Mammary epithelial cell (primary cell): Measurements from ENCODE around the gene COL4A2.

Experiments
- EZH2 ChIP-seq: IDR thresholded peaks from 2 replicates; pipeline ENCODE4 v1.6.1; 2012; ENCODE audit warnings: low read length, inconsistent platforms, borderline replicate concordance
- TF ChIP-seq, protein P1 (sequence below), 2 donors: IDR thresholded peaks in 1 of 2; conservative IDR thresholded peaks in 1 of 2; 2 replicates each; pipeline ENCODE4 v1.5.1; 2011 to 2012; ENCODE audit warnings: inconsistent platforms in 2 of 2, low read length in 2 of 2, mild to moderate bottlenecking in 2 of 2, control low read depth in 1 of 2, low read depth in 1 of 2; ENCODE audit not compliant: insufficient read depth in 1 of 2; ENCODE audit errors: extremely low read depth in 1 of 2

DNA sequence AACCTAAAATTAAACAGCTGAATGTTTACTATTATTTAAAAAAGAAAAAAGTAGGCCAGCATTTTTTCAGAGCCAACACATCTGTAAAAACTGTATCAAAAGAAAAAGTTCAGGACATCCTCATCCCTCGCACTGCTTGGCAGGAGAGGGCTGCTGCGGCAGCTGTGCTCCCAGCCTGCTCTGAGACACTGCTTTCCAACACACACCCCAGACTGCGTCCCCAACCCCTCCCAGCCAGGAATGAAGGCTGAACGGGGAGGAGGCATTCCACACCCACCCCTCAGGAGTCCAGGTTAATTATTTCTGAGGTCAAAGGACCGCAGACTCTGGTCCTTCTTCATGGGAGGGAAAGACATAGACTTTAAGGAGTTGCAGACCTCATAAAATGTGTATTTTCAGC, 43.2 kb upstream of the COL4A2 start:
- TF ChIP-seq, protein P1, sequence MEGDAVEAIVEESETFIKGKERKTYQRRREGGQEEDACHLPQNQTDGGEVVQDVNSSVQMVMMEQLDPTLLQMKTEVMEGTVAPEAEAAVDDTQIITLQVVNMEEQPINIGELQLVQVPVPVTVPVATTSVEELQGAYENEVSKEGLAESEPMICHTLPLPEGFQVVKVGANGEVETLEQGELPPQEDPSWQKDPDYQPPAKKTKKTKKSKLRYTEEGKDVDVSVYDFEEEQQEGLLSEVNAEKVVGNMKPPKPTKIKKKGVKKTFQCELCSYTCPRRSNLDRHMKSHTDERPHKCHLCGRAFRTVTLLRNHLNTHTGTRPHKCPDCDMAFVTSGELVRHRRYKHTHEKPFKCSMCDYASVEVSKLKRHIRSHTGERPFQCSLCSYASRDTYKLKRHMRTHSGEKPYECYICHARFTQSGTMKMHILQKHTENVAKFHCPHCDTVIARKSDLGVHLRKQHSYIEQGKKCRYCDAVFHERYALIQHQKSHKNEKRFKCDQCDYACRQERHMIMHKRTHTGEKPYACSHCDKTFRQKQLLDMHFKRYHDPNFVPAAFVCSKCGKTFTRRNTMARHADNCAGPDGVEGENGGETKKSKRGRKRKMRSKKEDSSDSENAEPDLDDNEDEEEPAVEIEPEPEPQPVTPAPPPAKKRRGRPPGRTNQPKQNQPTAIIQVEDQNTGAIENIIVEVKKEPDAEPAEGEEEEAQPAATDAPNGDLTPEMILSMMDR (conservative IDR thresholded peaks at IDR 0.05 in 1 of 2, IDR thresholded peaks at IDR 0.05 in 1 of 2; ENCODE audit: extremely low read depth in 1 of 2, insufficient read depth in 1 of 2, low read depth in 1 of 2, low read length in 2 of 2): no peak
- TF ChIP-seq EZH2: no peak
